Fibroblast of villous mesenchyme (primary cell): ENCODE measurements around the gene ATOH7. TPM values are rescaled to one million over a fixed set of nuclear protein-coding genes. Genes with fewer than 3 reads are reported as not detected.

Experiments used
- DNase-seq: peaks from one replicate; pipeline ENCODE4 v3.0.0-alpha.2; 2010; ENCODE audit warnings: low read depth
- H3K4me3 ChIP-seq: 2 replicates; pipeline ENCODE4 v1.5.1; 2011; ENCODE audit warnings: low read depth, mild to moderate bottlenecking, low read length
- total RNA-seq: library from RNA; depleted of rRNA; stranded (reverse); fragments of >200 nt; gene quantifications from 2 replicates; pipeline ENCODE4 v1.2.3, GENCODE V29; 2012
- TF ChIP-seq, protein P1 (sequence below): IDR thresholded peaks from 2 replicates; pipeline ENCODE4 v1.5.1; 2012; ENCODE audit warnings: low read depth, mild to moderate bottlenecking, low read length; ENCODE audit not compliant: insufficient read depth

ATOH7 gene
- total RNA-seq, 1 donor, result not detected

DNA sequence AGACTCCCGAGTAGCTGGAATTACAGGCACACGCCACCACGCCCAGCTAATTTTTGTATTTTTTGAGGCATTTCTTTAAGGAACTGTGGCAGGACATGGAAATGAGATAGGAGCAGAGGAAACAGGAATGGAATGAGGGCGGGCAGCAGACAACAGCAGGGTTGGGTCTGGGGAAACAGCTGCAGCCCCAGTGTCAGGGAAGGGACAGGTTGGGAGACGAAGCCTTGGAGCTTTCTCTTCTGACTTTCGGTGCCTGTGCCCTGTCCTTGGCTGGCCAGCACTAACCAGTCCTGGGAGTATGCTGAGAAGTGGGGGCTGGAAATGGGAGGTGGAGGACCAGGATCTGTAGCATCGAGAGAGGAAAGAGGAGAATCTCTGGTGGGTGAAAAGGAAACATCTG lies 47.4 kb downstream of the ATOH7 start:
- TF ChIP-seq, protein P1, sequence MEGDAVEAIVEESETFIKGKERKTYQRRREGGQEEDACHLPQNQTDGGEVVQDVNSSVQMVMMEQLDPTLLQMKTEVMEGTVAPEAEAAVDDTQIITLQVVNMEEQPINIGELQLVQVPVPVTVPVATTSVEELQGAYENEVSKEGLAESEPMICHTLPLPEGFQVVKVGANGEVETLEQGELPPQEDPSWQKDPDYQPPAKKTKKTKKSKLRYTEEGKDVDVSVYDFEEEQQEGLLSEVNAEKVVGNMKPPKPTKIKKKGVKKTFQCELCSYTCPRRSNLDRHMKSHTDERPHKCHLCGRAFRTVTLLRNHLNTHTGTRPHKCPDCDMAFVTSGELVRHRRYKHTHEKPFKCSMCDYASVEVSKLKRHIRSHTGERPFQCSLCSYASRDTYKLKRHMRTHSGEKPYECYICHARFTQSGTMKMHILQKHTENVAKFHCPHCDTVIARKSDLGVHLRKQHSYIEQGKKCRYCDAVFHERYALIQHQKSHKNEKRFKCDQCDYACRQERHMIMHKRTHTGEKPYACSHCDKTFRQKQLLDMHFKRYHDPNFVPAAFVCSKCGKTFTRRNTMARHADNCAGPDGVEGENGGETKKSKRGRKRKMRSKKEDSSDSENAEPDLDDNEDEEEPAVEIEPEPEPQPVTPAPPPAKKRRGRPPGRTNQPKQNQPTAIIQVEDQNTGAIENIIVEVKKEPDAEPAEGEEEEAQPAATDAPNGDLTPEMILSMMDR, result no peak
- DNase-seq, result no peak
- peak overlapping the region; percentile 32 for H3K4me3 ChIP-seq

Other genes starting within 250 kb of the ATOH7 start
- gene HERC4, start 156.8 kb downstream of the ATOH7 start, total RNA-seq, result 118 and 225 TPM in 2 replicates
- 4.5 and 18.6 TPM in 2 replicates for gene MYPN, start 122.6 kb downstream of the ATOH7 start, total RNA-seq
- 18.0 and 22.9 TPM in 2 replicates for gene HNRNPH3, start 100.0 kb upstream of the ATOH7 start, total RNA-seq
- 7.1 and 9.1 TPM in 2 replicates for gene PBLD, start 100.8 kb upstream of the ATOH7 start, total RNA-seq
- gene RUFY2, start 175.2 kb upstream of the ATOH7 start, total RNA-seq, result 31.9 and 32.8 TPM in 2 replicates
- 9.7 and 13.0 TPM in 2 replicates for gene DNA2, start 239.9 kb upstream of the ATOH7 start, total RNA-seq